Stimulated activated CD8-positive, alpha-beta memory T cell treated with anti-CD3 and anti-CD28 coated beads, Interleukin-15, amount 100 ng/mL, for 48 hours (primary cell): ENCODE measurements around the gene PHKB.
"Not testable (repeated sequence)": the region's sequence is repeated elsewhere in the genome, so short reads cannot be mapped to it uniquely, and the experiment has no call there.

Experiments used
- DNase-seq, 2 donors: peaks; one replicate each; pipeline ENCODE4 v3.0.0-alpha.2; 2020; ENCODE audit warnings: low read depth in 2 of 2

Gene PHKB

DNA sequence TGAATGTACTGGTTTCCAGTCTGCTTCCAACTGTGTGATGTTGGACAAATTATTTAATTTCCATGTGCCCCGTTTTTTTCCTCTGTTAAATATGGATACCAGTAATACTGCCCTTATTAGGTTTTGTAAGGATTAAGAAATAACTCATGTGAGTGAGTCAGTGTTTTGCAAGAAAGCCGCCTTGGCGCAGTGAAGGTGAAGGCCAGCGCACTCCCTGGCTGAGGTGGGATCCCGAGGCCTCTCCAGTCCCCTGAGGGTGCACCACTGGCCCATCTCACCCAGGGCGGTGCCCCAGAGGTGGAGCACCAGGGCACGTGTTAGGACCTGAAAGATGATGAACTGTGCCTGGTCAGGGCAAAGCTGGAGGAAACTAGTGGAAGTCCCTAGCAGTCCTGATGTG is 43.5 kb downstream of the PHKB start:
- DNase-seq, result no peak

DNA sequence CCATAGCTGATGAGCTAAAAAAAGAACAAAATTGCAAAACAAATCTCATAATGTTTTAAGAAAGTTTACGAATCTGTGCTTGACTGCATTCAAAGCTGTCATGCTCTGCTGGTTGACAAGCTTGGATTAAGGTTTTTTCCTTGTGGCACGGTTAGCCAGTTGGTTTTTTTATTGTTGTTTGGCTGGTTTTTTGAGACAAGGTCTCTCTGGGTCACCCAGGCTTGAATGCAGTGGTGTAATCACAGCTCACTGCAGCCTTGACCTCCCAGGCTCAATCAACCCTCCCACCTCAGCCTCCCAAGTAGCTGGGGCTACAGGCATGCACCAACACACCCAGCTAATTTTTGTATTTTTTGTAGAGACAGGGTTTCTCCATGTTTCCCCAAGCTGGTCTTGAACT is 45.7 kb downstream of the PHKB start:
- DNase-seq, result no peak

DNA sequence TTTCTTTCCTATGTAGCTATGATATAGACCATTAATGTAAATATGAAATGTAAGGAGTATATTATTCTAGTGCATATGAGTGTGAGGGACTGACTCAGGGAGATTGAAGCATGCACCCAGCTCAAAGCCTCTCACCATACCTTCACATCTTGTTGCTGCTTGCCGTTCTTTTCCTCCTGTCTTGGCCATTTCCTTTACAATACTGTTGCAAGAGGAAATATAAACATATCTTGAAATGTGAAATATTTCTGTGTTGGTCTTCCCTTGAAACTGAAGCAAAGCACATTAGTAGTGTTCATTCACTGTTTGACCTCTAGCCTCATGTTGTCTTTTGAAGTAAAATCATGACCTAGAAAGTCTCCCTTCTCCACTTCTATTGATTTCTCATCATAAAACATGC is 46.6 kb downstream of the PHKB start:
- DNase-seq, result no peak

DNA sequence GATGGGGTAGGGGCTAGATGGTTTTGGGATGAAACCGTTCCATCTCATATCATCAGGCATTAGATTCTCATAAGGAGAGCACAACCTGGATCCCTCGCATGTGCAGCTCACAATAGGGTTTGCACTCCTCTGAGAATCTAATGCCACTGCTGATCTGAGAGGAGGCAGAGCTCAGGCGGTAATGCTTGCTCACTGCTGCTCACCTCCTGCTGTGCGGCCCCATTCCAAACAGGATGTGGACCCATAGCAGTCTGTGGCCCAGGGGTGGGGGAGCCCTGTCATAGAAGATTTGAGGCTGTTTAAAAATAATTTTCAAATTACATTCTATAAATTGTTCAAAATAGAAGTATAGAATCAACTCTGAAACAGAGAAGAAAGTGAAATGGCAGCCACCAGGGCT is 50.8 kb downstream of the PHKB start:
- no peak for DNase-seq

DNA sequence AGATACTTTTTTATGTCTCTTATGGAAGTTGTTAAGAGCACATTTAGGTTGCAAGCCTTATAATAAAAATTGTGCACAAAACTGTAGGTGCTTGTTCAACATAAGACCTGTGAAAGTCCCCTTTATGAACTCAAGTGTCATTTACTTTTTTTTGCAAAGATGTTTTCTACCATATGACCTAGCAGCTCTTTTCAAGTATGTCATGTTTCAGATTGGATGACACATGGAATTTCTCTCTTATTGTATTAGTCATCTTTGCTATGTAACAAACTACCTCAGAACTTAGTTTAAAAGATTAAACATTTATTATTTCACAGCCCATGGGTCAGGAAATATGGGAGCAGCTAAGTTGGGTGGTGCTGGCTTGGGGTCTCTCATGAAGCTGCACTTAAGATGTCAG is 57.9 kb downstream of the PHKB start:
- no peak for DNase-seq

DNA sequence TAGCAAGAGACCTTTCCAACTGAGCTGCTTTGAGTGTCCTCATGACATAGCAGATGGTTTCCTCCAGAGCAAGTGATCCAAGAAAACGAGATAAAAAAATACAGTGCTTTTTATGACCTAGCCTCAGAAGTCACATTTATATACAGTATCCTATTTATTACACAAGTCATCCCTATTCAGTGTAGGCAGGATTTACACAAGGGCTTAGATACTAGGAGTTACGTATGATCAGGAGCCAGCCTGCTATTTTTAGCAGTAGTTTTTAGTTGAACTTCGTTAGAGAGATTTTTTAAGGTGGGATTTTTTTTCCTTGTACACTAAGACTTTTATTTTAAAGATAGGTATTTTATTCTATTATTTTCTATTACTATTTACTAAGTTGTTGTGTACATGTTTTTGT is 58.4 kb downstream of the PHKB start:
- no peak for DNase-seq

DNA sequence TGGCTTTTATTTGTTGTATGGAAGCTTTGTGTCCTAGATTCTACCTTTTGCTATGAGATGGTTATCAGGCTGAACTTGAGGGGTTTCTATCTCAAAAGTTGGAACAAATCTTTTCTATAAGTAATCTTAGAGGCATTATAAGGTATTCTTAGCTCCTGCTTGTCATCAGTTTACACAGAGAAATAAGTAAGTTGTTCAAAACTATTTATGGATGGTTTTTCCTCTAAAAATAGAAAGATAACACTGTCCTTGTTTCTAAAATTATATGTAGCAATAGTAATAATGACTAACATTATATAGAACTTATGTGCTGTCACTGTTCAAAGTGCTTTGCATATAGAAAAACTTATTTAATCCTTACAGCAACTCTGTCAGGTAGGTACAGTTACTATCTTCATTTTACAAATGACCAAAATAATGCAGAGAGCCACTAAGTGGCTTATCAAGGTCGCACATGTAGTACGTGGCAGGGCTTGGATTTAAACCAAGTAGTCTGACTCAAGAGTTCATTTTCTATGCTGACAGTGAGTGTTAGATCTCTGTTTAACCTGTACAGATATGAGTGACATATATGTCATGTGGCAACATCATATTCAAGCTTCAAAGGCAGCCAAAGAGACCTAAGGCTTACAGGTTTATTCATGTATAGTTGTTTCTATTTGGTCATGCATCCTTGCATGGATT is 59.0 kb downstream of the PHKB start:
- no peak for DNase-seq

DNA sequence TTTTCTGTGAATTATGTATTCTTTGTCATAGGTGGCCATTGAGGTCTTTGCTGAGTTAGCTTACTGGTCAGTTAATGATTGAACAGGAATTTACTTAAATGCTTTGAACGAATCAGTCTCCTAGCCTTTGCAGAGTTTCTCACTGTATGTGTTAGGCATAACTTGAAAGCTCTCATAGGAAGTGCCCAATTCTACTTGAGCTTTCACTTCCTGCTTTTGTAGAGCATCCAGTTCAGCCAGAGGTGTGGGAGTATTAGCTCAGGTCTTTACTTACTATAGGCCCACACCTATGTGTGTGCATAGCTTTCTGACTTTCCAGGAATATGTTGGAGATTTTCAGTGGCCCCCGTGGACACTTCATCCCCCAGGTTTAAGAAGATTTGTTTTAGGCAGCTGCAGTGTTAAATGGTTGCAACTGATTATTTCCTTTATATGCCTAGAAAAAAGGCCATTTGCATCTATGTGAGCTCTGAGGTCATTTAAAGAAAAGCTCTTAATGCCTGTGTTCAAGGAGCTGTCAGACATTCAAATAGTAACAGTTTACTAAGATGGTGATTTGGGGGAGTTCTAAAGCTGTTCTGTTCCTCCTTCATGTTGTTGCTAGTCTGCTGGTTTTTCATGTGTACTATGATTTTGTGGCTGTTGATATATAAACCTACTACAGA is 62.3 kb downstream of the PHKB start:
- DNase-seq, result no peak

DNA sequence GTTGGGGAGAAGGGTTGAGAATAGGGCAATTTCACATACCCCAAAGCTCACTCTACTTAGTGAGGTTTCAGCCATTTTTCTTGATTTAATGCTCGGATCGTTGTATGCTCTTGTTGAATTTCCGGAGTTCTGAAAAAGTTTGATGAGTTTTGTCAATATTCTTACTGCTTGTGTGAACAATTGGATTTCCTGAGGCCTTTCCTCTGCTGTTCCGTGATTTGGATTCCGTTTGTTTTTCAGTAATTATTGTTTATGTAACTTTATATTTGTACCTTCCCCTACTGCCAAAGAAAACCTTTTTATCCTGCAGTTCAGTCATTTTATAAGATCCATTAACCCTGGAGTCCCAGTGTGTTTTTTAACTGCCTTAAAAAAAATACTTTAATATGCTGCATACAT is 62.9 kb downstream of the PHKB start:
- DNase-seq, result no peak

DNA sequence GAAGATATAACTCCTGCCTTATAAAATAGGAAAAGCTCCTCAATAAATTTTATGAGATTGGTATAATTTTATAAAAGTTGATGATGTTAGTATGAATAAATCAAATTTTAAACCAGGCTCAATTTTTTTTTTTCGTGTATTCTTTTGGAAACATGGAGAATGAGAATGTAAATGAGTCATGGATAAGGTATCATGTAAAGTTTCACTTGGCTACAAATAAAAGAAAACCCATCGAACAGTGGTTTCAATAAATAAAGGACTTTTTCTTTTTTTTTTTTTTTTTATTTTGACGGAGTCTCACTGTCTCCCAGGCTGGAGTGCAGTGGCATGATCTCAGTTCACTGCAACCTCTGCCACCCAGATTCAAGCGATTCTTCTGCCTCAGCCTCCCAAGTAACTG is 67.3 kb downstream of the PHKB start:
- no peak for DNase-seq

DNA sequence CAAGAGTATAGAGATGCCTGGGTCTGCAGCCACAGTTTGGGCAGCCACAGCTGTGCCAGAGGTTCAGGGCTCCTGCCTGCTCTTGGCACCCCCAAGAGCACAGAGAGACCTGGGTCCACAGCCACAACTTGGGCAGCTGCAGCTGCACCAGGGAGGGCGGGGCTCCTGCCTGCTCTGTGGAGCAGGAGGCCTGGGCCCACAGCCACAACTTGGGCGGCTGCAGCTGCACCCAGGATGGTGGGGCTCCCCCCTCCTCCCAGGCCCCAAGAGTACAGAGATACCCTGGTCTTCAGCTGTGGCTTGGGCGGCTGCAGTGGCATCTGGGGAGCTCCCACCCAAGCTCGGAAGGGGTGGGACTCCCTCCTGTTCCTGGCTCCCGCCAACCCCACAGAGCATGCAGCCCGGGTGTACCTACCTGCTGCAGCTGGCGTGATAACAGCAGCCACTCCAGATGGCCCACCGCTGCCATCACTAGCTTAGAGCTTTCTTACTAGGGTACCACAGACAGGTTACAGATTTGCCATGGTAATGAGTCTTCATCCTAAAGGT is 72.7 kb downstream of the PHKB start:
- no peak for DNase-seq

DNA sequence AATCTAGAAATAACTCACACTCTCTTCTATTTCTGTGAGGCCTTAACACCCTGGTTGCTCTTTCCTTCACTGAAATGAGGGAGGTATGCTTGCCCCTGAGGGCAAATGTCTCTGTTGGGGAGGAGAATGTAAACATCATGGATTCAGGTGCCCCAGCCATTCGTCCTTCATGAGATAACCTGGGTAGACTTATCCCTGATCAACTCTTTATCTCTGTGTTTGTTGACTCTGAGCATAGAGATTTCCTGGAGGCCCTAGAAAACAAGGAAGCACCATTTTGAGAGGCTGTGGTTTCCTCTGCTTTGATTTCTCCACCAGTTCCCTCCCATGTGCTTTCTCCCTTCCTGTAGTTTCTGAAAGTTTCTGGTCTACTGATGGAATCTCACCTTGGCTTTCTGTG is 77.3 kb downstream of the PHKB start:
- no peak for DNase-seq

DNA sequence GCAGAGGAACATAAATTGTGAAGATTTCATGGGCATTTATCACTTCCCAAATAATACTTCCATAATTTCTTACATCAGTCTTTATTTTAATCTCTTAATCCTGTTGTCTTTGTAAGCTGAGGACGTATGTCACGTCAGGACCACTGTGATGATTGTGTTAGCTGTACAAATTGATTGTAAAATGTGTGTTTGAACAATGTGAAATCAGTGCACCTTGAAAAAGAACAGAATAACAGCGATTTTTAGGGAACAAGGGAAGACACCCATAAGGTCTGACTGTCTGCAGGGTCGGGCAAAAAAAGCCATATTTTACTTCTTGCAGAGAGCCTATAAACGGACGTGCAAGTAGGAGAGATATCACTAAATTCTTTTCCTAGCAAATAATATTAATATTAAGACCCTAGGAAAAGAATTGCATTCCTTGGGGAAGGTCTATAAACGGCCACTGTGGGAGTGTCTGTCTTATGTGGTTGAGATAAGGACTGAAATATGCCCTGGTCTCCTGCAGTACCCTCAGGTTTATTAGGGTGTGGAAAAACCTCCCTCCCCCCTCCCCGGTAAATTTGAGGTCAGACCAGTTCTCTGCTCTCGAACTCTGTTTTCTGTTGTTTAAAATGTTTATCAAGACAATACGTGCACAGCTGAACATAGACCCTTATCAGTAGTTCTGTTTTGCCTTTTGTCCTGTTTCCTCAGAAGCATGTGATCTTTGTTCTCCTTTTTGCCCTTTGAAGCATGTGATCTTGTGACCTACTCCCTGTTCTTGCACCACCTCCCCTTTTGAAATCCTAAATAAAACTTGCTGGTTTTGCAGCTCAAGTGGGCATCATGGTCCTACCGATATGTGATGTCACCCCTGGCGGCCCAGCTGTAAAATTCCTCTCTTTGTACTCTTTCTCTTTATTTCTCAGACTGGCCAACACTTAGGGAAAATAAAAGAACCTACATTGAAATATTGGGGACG is 78.9 kb downstream of the PHKB start:
- DNase-seq, result not testable (repeated sequence)

DNA sequence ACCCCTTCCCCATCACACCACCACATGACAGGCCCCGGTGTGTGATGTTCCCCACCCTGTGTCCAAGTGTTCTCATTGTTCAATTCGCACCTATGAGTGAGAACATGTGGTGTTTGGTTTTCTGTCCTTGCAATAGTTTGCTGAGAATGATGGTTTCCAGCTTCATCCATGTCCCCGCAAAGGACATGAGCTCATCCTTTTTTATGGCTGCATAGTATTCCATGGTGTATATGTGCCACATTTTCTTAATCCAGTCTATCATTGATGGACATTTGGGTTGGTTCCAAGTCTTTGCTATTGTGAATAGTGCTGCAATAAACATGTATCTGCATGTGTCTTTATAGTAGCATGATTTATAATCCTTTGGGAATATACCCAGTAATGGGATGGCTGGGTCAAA is 80.0 kb downstream of the PHKB start:
- not testable (repeated sequence) for DNase-seq

DNA sequence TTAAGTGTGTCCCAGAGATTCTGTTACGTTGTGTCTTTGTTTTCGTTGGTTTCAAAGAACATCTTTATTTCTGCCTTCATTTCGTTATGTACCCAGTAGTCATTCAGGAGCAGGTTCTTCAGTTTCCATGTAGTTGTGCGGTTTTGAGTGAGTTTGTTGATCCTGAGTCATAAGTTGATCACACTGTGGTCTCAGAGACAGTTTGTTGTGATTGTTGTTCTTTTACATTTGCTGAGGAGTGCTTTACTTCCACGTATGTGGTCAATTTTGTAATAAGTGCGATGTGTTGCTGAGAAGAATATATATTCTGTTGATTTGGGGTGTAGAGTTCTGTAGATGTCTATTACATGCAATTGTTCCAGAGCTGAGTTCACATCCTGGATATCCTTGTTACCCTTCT is 83.1 kb downstream of the PHKB start:
- not testable (repeated sequence) for DNase-seq

DNA sequence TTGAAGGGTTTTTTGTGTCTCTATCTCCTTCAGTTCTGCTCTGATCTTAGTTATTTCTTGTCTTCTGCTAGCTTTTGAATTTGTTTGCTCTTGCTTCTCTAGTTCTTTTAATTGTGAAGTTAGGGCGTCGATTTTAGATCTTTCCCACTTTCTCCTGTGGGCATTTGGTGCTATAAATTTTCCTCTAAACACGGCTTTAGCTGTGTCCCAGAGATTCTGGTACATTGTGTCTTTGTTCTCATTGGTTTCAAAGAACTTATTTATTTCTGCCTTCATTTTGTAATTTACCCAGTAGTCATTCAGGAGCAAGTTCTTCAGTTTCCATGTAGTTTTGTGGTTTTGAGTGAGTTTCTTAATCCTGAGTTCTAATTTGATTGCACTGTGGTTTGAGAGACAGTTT is 90.1 kb downstream of the PHKB start:
- DNase-seq, result not testable (repeated sequence)

DNA sequence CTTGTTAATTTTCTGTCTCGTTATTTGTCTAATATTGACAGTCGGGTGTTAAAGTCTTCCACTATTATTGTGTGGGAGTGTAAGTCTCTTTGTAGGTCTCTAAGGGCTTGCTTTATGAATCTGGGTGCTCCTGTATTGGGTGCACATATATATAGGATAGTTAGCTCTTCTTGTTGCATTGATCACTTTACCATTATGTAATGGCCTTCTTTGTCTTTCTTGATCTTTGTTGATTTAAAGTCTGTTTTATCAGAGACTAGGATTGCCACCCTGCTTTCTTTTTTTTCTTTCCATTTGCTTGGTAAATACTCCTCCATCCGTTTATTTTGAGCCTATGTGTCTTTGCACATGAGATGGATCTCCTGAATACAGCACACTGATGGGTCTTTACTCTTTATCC is 90.6 kb downstream of the PHKB start:
- DNase-seq, result not testable (repeated sequence)

DNA sequence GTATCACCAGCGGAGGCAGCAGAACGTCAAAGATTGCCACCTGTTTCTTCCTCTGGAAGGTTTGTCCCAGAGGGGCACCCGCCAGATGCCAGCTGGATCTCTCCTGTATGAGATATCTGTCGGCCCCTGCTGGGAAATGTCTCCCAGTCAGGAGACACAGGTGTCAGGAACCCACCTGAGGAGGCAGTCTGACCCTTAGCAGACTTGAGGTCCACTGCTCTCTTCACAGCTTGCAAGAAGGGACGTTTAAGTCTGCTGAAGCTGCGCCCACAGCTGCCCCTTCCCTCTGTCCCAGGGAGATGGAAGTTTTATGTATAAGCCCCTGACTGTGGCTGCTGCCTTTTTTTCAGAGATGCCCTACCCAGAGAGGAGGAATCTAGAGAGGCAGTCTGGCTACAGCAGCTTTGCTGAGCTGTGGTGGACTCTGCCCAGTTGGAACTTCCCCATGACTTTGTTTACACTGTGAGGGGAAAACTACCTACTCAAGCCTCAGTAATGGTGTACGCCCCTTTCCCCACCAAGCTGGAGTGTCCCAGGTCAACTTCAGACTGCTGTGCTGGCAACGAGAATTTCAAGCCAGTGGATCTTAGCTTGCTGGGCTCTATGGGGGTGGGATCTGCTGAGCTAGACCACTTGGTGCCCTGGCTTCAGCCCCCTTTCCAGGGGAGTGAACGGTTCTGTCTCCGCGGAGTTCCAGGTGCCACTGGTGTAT is 92.9 kb downstream of the PHKB start:
- DNase-seq, result no peak

DNA sequence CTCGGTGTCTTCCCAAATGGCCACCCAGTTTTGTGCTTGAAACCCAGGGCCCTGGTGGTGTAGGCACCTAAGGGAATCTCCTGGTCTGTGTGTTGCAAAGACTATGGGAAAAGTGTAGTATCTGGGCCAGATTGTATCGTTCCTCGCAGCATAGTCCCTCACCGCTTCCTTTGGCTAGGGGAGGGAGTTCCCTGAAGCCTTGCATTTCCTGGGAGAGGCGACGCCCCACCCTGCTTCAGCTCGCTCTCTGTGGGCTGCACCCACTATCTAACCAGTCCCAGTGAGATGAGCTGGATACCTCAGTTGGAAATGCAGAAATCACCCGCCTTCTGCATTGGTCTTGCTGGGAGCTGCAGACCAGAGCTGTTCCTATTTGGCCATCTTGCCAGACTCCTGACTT is 93.5 kb downstream of the PHKB start:
- DNase-seq, result not testable (repeated sequence)

DNA sequence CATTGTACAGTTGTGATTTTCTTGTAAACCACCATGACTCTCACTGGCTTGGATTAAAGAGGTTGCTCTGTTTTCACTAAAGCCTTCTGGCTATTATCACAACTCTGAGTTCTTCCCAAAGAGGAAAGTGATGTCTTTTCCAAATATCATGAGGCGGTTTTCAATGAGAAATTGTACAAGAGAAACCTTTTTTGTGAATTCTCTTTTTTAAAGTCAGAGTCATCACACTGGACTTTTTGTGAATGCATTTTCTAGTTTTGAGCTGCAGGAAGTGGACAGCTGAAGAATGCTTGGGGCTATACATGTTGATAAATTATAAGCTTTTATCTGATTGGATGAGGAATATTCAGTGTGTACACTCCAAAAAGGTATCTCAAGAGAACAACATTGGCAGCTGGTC is 100.2 kb downstream of the PHKB start:
- DNase-seq, result no peak

DNA sequence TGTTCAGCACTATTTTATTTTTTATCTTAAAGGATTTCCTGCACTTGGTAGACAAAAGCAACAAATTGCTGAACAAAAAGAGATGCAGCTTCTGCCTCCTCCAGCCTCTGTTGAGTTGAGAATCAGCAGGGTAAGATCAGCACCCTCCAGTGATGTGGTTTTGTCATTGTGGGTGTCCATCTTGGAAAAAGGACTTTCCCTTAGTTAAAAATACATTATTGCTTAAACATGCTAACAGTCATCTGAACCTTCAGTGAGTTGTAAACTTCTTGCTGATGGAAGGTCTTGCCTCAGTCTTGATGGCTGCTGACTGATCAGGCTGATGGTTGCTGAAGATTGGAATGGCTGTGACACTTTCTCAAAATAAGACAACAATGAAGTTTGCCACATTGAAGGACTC is 101.2 kb downstream of the PHKB start:
- no peak for DNase-seq

DNA sequence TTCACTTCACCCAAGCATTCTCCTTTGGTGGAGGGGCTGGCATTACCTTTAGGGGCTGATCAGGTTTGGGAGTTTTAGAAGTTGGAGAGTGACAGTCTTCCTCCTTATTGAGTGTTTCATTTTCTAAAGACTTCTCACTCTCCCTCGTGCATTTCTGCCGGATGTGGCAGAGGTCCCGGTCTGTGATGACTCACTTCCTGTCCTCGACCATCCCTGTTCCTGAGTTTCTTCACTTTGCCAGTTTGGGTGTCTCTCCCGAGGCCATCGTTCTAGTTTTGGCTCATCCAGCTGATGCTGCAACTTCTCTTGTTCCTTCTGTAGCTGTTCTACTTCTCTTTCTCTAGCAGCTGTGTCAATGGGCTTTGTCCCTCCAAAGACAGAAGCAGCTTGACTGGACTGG is 104.3 kb downstream of the PHKB start:
- DNase-seq, result no peak
